ENCODE data around the gene TNNT1.
A peak's percentile ranks its signal among the peaks of the same experiment; 100 is the strongest.

The TNNT1 gene

GRCh38 chr19:55119053-55119452 is 30.0 kb downstream of the TNNT1 start:
- ChIA-PET CTCF (interaction anchor here (1.0 to 1.4 kb wide), 2 partner anchors 17 to 299 kb away, joined by 4 read pairs; no protein-coding TSS in a partner anchor), POLR2A (no interaction called here)
- TF ChIP-seq ZNF10 (tag by site-specific recombination; IDR thresholded peaks at IDR 0.05) (no peak), ZNF501 (tag by site-specific recombination; IDR thresholded peaks at IDR 0.05) (no peak), ZNF426 (tag by site-specific recombination; IDR thresholded peaks at IDR 0.05) (no peak), PRDM10 (tag by site-specific recombination; IDR thresholded peaks at IDR 0.05) (no peak), ZNF747 (tag by site-specific recombination; IDR thresholded peaks at IDR 0.05) (no peak), ZNF768 (tag by site-specific recombination; IDR thresholded peaks at IDR 0.05) (no peak), ZNF19 (tag by site-specific recombination; IDR thresholded peaks at IDR 0.05; ENCODE audit: low read depth) (no peak), ZNF558 (tag by site-specific recombination; IDR thresholded peaks at IDR 0.05) (no peak), ZNF138 (tag by site-specific recombination; IDR thresholded peaks at IDR 0.05; ENCODE audit: borderline replicate concordance) (no peak), ZBTB44 (tag by site-specific recombination; IDR thresholded peaks at IDR 0.05) (no peak)
- TF ChIP-seq, protein P1, sequence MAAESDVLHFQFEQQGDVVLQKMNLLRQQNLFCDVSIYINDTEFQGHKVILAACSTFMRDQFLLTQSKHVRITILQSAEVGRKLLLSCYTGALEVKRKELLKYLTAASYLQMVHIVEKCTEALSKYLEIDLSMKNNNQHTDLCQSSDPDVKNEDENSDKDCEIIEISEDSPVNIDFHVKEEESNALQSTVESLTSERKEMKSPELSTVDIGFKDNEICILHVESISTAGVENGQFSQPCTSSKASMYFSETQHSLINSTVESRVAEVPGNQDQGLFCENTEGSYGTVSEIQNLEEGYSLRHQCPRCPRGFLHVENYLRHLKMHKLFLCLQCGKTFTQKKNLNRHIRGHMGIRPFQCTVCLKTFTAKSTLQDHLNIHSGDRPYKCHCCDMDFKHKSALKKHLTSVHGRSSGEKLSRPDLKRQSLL (tag by site-specific recombination; IDR thresholded peaks at IDR 0.05): no peak
- no peaks in the 10 kb centered on the region for H3K9me3 ChIP-seq (ENCODE audit: control insufficient read depth, insufficient read depth, low read depth, low read length)
- peaks cover 12% of the 10 kb centered on the region for H3K4me1 ChIP-seq (ENCODE audit: control insufficient read depth, insufficient read depth, low read length)
- no peaks in the 10 kb centered on the region for H3K36me3 ChIP-seq (ENCODE audit: control insufficient read depth in 2 of 2, insufficient read depth in 1 of 2, low read length in 2 of 2)
- H3K27ac ChIP-seq (ENCODE audit: extremely low read depth, low read depth, low read length): no peak overlapping the region
- no peak overlapping the region for H3K4me3 ChIP-seq (ENCODE audit: low read depth, low read length)

GRCh38 chr19:55118401-55118991 is 30.5 kb downstream of the TNNT1 start:
- TF ChIP-seq ZNF76 (tag by site-specific recombination; IDR thresholded peaks at IDR 0.05; ENCODE audit: borderline replicate concordance, low read depth) (peak; percentile 87), ZNF791 (tag by site-specific recombination; IDR thresholded peaks at IDR 0.05) (no peak), ZNF24 (tag by site-specific recombination; IDR thresholded peaks at IDR 0.05) (peak; percentile 99), ZSCAN4 (tag by site-specific recombination; IDR thresholded peaks at IDR 0.05) (no peak), ZIC2 (tag by site-specific recombination; IDR thresholded peaks at IDR 0.05) (0 out of 2 replicates have a peak, but pooled peaks have one; percentile 14), ZBTB48 (tag by site-specific recombination; IDR thresholded peaks at IDR 0.05) (peak; percentile 80), ZNF354C (tag by site-specific recombination; IDR thresholded peaks at IDR 0.05; ENCODE audit: borderline replicate concordance, low read depth) (no peak)
- ChIA-PET CTCF (interaction anchor here (0.6 to 1.5 kb wide), 6 partner anchors 14 to 299 kb away, joined by 3 to 4 read pairs (median 4); partner anchors contain the start of gene DNAAF3), POLR2A (interaction anchor here (0.6 to 2.7 kb wide), 11 partner anchors 13 to 536 kb away, joined by 3 to 16 read pairs (median 7); partner anchors contain the start of genes U2AF2, UBE2S and ZNF628)
- H3K27ac ChIP-seq (ENCODE audit: extremely low read depth, low read depth, low read length): peak overlapping the region; percentile 42; the same call in 1 of the 2 replicates
- no peaks in the 10 kb centered on the region for H3K9me3 ChIP-seq (ENCODE audit: control insufficient read depth, insufficient read depth, low read depth, low read length)
- peak overlapping the region; percentile 78 for H3K4me3 ChIP-seq (ENCODE audit: low read depth, low read length)
- no peaks in the 10 kb centered on the region for H3K36me3 ChIP-seq (ENCODE audit: control insufficient read depth in 2 of 2, insufficient read depth in 1 of 2, low read length in 2 of 2)
- peaks cover 17% of the 10 kb centered on the region for H3K4me1 ChIP-seq (ENCODE audit: control insufficient read depth, insufficient read depth, low read length)
